K562 (cell line): Measurements from ENCODE around the gene CORT. TPM values are rescaled to one million over a fixed set of nuclear protein-coding genes. Genes with fewer than 3 reads are reported as not detected.

Experiments
- CREB3L1 ChIP-seq: fragments of 450-650 bp; IDR thresholded peaks from 2 replicates; pipeline ENCODE4 v1.6.1; 2014; ENCODE audit warnings: low read depth, mild to moderate bottlenecking, moderate library complexity, borderline replicate concordance
- ELF2 ChIP-seq: fragments of 250-450 bp; sonication (Bioruptor Pico); IDR thresholded peaks from 2 replicates; pipeline ENCODE4 v1.5.0; 2021; ENCODE audit warnings: mild to moderate bottlenecking
- ESRRB ChIP-seq: fragments of 250-450 bp; sonication (Bioruptor Pico); IDR thresholded peaks from 2 replicates; pipeline ENCODE4 v1.5.0; 2020; ENCODE audit warnings: mild to moderate bottlenecking, moderate library complexity, borderline replicate concordance
- HCFC1 ChIP-seq: IDR thresholded peaks from 2 replicates; pipeline ENCODE4 v1.6.1; 2012; ENCODE audit warnings: low read depth, low read length, improper control_type of control experiment
- IFI16 ChIP-seq: fragments of 250-450 bp; sonication (Bioruptor Pico); IDR thresholded peaks from 2 replicates; pipeline ENCODE4 v2.1.2; 2022; ENCODE audit warnings: mild to moderate bottlenecking, inconsistent platforms
- KDM5B ChIP-seq: fragments of 200-600 bp; sonication (generic); IDR thresholded peaks from 2 replicates; pipeline ENCODE4 v1.6.1; 2012; ENCODE audit warnings: low read depth, mild to moderate bottlenecking, moderate library complexity, low read length, control low read depth, inconsistent platforms; ENCODE audit not compliant: insufficient replicate concordance
- MBD1 ChIP-seq: fragments of 250-450 bp; sonication (Bioruptor Pico); IDR thresholded peaks from 2 replicates; pipeline ENCODE4 v1.8.0; 2022; ENCODE audit warnings: inconsistent platforms
- MEF2D ChIP-seq: conservative IDR thresholded peaks from 2 replicates; pipeline ENCODE4 v1.6.1; 2016; ENCODE audit warnings: low read depth, missing genetic modification characterization, missing compliant biosample characterization
- MIER1 ChIP-seq: fragments of 450-650 bp; IDR thresholded peaks from 2 replicates; pipeline ENCODE4 v1.6.1; 2016; ENCODE audit warnings: antibody characterized with exemption, mild to moderate bottlenecking, low read depth
- NR2C1 ChIP-seq, 2 experiments: fragments of 450-650 bp; IDR thresholded peaks; 2 replicates each; pipeline ENCODE4 v1.6.1; 2017; ENCODE audit warnings: mild to moderate bottlenecking in 2 of 2, antibody characterized with exemption in 1 of 2, inconsistent platforms in 1 of 2, missing compliant biosample characterization in 1 of 2, missing genetic modification characterization in 1 of 2
- NUFIP1 ChIP-seq: fragments of 450-650 bp; IDR thresholded peaks from 2 replicates; pipeline ENCODE4 v1.6.1; 2018; ENCODE audit not compliant: partially characterized antibody
- POLR3G ChIP-seq: IDR thresholded peaks from 2 replicates; pipeline ENCODE4 v1.6.1; 2011; ENCODE audit not compliant: insufficient read length, insufficient replicate concordance; ENCODE audit errors: extremely low read depth
- RBM14 ChIP-seq: fragments of 200-400 bp; formaldehyde crosslinking; IDR thresholded peaks from 2 replicates; pipeline ENCODE4 v1.6.1; 2018; ENCODE audit warnings: low read depth, mild to moderate bottlenecking, low read length, moderate library complexity, borderline replicate concordance; ENCODE audit not compliant: insufficient read depth
- SIN3A ChIP-seq, 2 experiments: fragments of 150-350 bp in 1 of 2; IDR thresholded peaks; 2 replicates each; pipeline ENCODE4 v1.6.1; 2011 to 2016; ENCODE audit warnings: borderline replicate concordance in 2 of 2, low read depth in 2 of 2, low read length in 2 of 2, mild to moderate bottlenecking in 2 of 2, moderate library complexity in 2 of 2; ENCODE audit not compliant: control insufficient read depth in 1 of 2
- SMARCE1 ChIP-seq: fragments of 450-650 bp; IDR thresholded peaks from 2 replicates; pipeline ENCODE4 v1.7.1; 2016; ENCODE audit warnings: mild to moderate bottlenecking
- SREBF2 ChIP-seq: sonication (generic); formaldehyde crosslinking; IDR thresholded peaks from 2 replicates; pipeline ENCODE4 v1.4.0; 2020; ENCODE audit warnings: mild to moderate bottlenecking, missing genetic modification reagents
- ZBTB8A ChIP-seq: fragments of 450-650 bp; IDR thresholded peaks from 2 replicates; pipeline ENCODE4 v1.6.1; 2018; ENCODE audit warnings: mild to moderate bottlenecking, moderate library complexity; ENCODE audit not compliant: partially characterized antibody
- ZFP36 ChIP-seq: fragments of 150-350 bp; IDR thresholded peaks from 2 replicates; pipeline ENCODE4 v1.6.1; 2018; ENCODE audit warnings: low read length, low read depth; ENCODE audit not compliant: partially characterized antibody
- ZNF23 ChIP-seq: fragments of 250-450 bp; sonication (Bioruptor Pico); IDR thresholded peaks from 2 replicates; pipeline ENCODE4 v1.4.0; 2020; ENCODE audit warnings: mild to moderate bottlenecking
- ZNF316 ChIP-seq: fragments of 450-650 bp; IDR thresholded peaks from 2 replicates; pipeline ENCODE4 v1.6.1; 2016
- ZNF764 ChIP-seq: fragments of 250-450 bp; sonication (Bioruptor Pico); IDR thresholded peaks from 2 replicates; pipeline ENCODE4 v1.4.0; 2020; ENCODE audit warnings: low read depth, mild to moderate bottlenecking, moderate library complexity
- polyA plus RNA-seq, 8 experiments: library from polyadenylated mRNA; depleted of rRNA in 4 of 8; stranded (reverse) in 5 of 8; unstranded in 3 of 8; fragments of >200 nt; fragmentation: Nextera tagmentation in 2 of 8; fragmentation: Illumina TruSeq in 1 of 8; extraction: Ambion mirVana in 2 of 8; extraction: Trizol in 1 of 8; gene quantifications; 2 replicates each; pipeline versions ENCODE4 v1.2.1 to v1.2.3, GENCODE V29; 2011 to 2014; ENCODE audit warnings: inconsistent platforms in 1 of 8, missing spikeins in 1 of 8
- total RNA-seq, 7 experiments: library from RNA; depleted of rRNA in 6 of 7; stranded (reverse); fragments of >200 nt in 6 of 7; fragmentation: Illumina TruSeq in 2 of 7; extraction: Trizol in 2 of 7; gene quantifications; 2 replicates each; pipeline versions ENCODE4 v1.2.1 to v1.2.3, GENCODE V29; 2011 to 2021; ENCODE audit warnings: low replicate concordance in 1 of 7
- TF ChIP-seq, protein P1 (sequence below): sonication (generic); formaldehyde crosslinking; IDR thresholded peaks from 2 replicates; pipeline ENCODE4 v1.8.0; 2022; ENCODE audit warnings: mild to moderate bottlenecking, low read depth, missing genetic modification reagents
- TF ChIP-seq, protein P2 (sequence below): IDR thresholded peaks from 2 replicates; pipeline ENCODE4 v1.6.1; 2014; ENCODE audit warnings: antibody characterized with exemption

The CORT gene
- total and polyA plus RNA-seq, 9 of the 15 experiments (the other 6 are each of a cell fraction or from before 2014, with no cell fraction given): 0.08 to 0.54 (median 0.13) TPM; not detected in 5

DNA sequence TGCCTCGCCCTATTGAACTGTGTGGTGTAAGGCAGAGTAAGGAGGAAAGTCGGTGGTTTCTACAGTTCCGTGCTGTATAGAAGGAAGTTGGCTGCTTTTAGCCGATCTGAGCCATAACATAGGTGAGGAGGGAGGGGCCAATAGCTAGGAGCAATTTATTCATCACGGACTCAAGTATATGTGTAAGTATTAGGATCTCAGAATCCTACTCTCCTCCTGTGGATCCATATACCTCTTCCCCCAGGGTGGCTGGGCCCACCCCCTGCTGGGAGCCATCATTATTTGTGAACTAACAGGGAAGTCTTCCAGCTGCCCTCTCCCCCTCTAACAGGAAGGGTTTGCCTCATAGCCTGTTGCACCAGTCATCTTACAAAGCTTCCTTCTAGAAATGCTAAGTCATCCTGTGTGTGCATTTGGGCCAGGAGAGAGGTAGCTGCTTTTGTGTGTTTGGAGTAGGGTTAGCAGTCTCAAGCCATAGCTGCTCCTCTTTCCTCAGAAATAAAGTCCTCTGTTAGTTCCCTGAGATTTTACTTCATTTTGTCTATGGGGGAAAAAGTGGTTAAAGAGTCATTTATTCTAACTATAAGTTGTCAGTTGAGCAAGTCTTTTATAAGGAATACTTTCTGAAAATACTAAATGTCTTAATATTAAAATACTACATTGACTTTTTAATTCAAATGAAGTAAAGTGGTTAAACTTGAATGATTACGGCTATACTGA, 34.5 kb upstream of the CORT start (continued):
- TF ChIP-seq CREB3L1 (0 out of 2 replicates have a peak, but pooled peaks have one; percentile 37), ZNF23 (no peak), IFI16 (CRISPR knock-in tag) (no peak), NR2C1 (IDR thresholded peaks at IDR 0.05) (peak; percentile 82), NR2C1 (tag; IDR thresholded peaks at IDR 0.05) (peak; percentile 87), ESRRB (CRISPR knock-in tag) (no peak), ZFP36 (peak; percentile 82), ZBTB8A (no peak), ZNF764 (no peak), MIER1 (no peak), NUFIP1 (no peak), ELF2 (CRISPR knock-in tag) (peak; percentile 65; the same call in 1 of the 2 replicates), RBM14 (no peak), SIN3A (IDR thresholded peaks at IDR 0.05; ENCODE audit: borderline replicate concordance in 2 of 2, control insufficient read depth in 1 of 2, low read depth in 2 of 2, low read length in 2 of 2) (no peak), SREBF2 (CRISPR knock-in tag) (no peak), MBD1 (CRISPR knock-in tag) (no peak), KDM5B (peak; percentile 34), POLR3G (no peak), MEF2D (peak; percentile 78), SMARCE1 (peak; percentile 84), ZNF316 (peak; percentile 99), HCFC1 (peak; percentile 60; the same call in 1 of the 2 replicates)
- TF ChIP-seq, protein P1, sequence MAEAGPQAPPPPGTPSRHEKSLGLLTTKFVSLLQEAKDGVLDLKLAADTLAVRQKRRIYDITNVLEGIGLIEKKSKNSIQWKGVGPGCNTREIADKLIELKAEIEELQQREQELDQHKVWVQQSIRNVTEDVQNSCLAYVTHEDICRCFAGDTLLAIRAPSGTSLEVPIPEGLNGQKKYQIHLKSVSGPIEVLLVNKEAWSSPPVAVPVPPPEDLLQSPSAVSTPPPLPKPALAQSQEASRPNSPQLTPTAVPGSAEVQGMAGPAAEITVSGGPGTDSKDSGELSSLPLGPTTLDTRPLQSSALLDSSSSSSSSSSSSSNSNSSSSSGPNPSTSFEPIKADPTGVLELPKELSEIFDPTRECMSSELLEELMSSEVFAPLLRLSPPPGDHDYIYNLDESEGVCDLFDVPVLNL (CRISPR knock-in tag): no peak
- TF ChIP-seq, protein P2, sequence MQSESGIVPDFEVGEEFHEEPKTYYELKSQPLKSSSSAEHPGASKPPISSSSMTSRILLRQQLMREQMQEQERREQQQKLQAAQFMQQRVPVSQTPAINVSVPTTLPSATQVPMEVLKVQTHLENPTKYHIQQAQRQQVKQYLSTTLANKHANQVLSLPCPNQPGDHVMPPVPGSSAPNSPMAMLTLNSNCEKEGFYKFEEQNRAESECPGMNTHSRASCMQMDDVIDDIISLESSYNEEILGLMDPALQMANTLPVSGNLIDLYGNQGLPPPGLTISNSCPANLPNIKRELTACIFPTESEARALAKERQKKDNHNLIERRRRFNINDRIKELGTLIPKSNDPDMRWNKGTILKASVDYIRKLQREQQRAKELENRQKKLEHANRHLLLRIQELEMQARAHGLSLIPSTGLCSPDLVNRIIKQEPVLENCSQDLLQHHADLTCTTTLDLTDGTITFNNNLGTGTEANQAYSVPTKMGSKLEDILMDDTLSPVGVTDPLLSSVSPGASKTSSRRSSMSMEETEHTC: no peak
